Measurements from ENCODE around the gene ASAP2.

Gene ASAP2

GRCh38 chr2:9327873-9328352, 121.3 kb downstream of the ASAP2 start:
- TF ChIP-seq CTCF (IDR thresholded peaks at IDR 0.05) = no peak

GRCh38 chr2:9328931-9329330, 122.3 kb downstream of the ASAP2 start:
- TF ChIP-seq CTCF (IDR thresholded peaks at IDR 0.05) = no peak

GRCh38 chr2:9329497-9329896, 122.9 kb downstream of the ASAP2 start:
- TF ChIP-seq CTCF (IDR thresholded peaks at IDR 0.05) = no peak

- no peak for TF ChIP-seq CTCF (IDR thresholded peaks at IDR 0.05)
Measured at GRCh38 chr2:9330612-9331270, 124.1 kb downstream of the ASAP2 start.

GRCh38 chr2:9331704-9332103, 125.1 kb downstream of the ASAP2 start:
- TF ChIP-seq CTCF (IDR thresholded peaks at IDR 0.05) = no peak

GRCh38 chr2:9332136-9332852, 125.7 kb downstream of the ASAP2 start:
- TF ChIP-seq CTCF (IDR thresholded peaks at IDR 0.05) = no peak

GRCh38 chr2:9332853-9333245, 126.2 kb downstream of the ASAP2 start:
- TF ChIP-seq CTCF (IDR thresholded peaks at IDR 0.05) = no peak
